Measurements from ENCODE around the gene ZNF776.

Gene ZNF776

DNA sequence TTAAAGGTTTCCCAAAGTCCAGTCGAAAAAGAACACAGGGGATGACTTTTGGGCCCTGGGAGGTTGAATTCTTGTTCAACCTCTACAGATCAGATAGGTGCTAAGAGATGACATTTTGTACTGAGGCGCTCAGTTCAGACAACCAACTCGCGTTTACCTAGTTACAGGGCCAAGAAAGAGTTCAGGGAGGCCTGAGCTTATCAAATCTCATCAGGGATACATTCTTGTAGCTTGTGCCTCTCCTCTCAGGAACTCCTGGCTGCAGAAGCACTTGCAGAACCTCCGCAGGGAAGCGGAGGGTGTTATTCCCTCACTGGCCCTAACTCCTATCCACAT is 825 bp downstream of the ZNF776 start:
- peak; percentile 9 for DNase-seq (ENCODE audit: low read depth)
- Histone ChIP-seq H3K4me3 (ENCODE audit: low read length) (peak overlapping the region; percentile 93), H3K4me1 (ENCODE audit: control insufficient read depth, insufficient read depth, low read length) (peaks cover 15% of the 10 kb centered on the region), H3K36me3 (ENCODE audit: control insufficient read depth, insufficient read depth, low read length, severe bottlenecking) (peaks cover 30% of the 10 kb centered on the region), H3K9me3 (ENCODE audit: control insufficient read depth, low read length) (no peaks in the 10 kb centered on the region), H3K9ac (ENCODE audit: low read length) (peak overlapping the region; percentile 94), H3K27me3 (replicated peaks; ENCODE audit: control insufficient read depth, insufficient read depth, low read length) (no peaks in the 10 kb centered on the region)

DNA sequence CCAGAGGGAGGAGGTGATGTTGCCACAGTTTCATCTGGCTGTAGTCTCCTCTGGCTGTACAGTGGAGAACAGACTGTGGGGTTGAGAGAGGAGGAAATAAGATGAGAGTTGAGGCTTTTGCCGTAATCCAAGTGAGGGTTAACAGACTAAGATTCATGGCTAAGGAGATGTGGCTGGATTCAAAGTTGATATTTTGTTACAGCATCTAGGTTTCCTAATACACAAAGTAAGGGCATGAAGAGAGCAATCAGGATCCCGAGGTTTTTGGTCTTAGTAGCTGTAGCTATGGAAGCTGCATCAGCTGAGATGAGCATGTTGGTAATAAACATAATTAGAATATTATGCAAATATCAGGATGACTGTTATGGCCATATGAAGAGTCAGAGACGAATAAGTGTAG is 1.4 kb downstream of the ZNF776 start:
- peaks cover 15% of the 10 kb centered on the region for H3K4me1 ChIP-seq (ENCODE audit: control insufficient read depth, insufficient read depth, low read length)
- peaks cover 6% of the 10 kb centered on the region for H3K9me3 ChIP-seq (ENCODE audit: control insufficient read depth, low read length)
- peaks cover 35% of the 10 kb centered on the region for H3K36me3 ChIP-seq (ENCODE audit: control insufficient read depth, insufficient read depth, low read length, severe bottlenecking)
- H3K27me3 ChIP-seq (replicated peaks; ENCODE audit: control insufficient read depth, insufficient read depth, low read length) = no peaks in the 10 kb centered on the region
- peak overlapping the region; percentile 94 for H3K9ac ChIP-seq (ENCODE audit: low read length)
- no peak for DNase-seq (ENCODE audit: low read depth)
- peak overlapping the region; percentile 93 for H3K4me3 ChIP-seq (ENCODE audit: low read length)

DNA sequence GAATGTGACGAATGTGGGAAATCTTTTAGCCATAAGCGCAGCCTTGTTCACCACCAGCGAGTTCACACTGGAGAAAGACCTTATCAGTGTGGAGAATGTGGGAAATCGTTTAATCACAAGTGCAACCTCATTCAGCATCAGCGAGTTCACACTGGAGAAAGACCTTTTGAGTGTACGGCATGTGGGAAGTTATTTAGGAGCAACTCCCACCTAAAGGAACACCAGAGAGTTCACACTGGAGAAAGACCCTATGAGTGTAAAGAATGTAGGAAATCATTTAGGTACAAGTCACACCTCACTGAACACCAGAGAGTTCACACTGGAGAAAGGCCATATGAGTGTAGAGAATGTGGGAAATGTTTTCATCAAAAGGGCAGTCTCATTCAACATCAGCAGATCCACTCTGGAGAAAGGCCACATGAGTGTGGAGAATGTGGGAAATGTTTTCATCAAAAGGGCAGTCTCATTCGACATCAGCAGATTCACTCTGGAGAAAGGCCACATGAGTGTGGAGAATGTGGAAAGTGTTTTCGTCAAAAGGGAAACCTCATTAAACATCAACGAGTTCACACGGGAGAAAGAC is 7.6 kb downstream of the ZNF776 start:
- Histone ChIP-seq H3K9ac (ENCODE audit: low read length) (no peak overlapping the region), H3K36me3 (ENCODE audit: control insufficient read depth, insufficient read depth, low read length, severe bottlenecking) (peaks cover 95% of the 10 kb centered on the region), H3K9me3 (ENCODE audit: control insufficient read depth, low read length) (peaks cover 32% of the 10 kb centered on the region), H3K4me3 (ENCODE audit: low read length) (no peak overlapping the region), H3K27me3 (replicated peaks; ENCODE audit: control insufficient read depth, insufficient read depth, low read length) (no peaks in the 10 kb centered on the region), H3K4me1 (ENCODE audit: control insufficient read depth, insufficient read depth, low read length) (no peaks in the 10 kb centered on the region)
- DNase-seq (ENCODE audit: low read depth) = no peak

DNA sequence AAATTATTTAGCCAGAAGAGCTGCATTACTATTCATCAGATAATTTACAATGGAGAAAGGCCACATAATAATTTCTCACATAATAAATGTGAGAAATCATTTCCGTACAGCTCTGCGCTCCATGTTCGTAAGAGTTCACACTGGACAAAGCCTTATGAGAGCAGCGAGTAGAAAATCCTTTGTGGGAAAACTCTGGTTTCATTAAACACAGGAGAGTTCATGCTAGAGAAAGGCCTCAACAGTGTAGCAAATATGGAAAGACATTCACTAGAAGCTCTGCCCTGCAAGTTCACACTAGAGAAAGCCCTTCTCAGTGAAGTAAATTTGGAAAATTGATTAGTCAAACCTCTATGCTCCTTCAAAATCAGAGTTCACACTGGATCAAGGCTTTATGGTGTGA is 8.4 kb downstream of the ZNF776 start:
- no peak overlapping the region for H3K9ac ChIP-seq (ENCODE audit: low read length)
- no peaks in the 10 kb centered on the region for H3K27me3 ChIP-seq (replicated peaks; ENCODE audit: control insufficient read depth, insufficient read depth, low read length)
- H3K4me1 ChIP-seq (ENCODE audit: control insufficient read depth, insufficient read depth, low read length) = no peaks in the 10 kb centered on the region
- no peak overlapping the region for H3K4me3 ChIP-seq (ENCODE audit: low read length)
- no peak for DNase-seq (ENCODE audit: low read depth)
- peaks cover 32% of the 10 kb centered on the region for H3K9me3 ChIP-seq (ENCODE audit: control insufficient read depth, low read length)
- peaks cover 98% of the 10 kb centered on the region for H3K36me3 ChIP-seq (ENCODE audit: control insufficient read depth, insufficient read depth, low read length, severe bottlenecking)

DNA sequence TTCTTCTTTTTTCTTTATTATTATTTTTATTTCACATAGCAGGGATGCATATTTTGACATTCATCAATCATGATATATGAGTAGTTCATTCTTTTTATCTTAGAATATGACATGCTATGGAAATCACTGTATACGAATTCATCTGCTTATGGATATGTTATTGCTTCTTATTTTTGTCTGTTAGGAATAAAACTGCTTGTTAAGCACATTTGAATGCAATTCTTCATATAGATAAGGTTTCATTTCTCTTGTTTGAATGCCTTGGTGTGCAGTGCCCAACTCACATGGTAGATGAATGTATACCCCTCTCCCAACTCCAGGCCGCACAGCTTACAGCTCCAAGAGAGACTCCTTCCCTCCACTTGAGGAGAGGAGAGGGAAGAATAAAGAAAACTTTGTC is 11.3 kb downstream of the ZNF776 start:
- Histone ChIP-seq H3K36me3 (ENCODE audit: control insufficient read depth, insufficient read depth, low read length, severe bottlenecking) (peaks cover 85% of the 10 kb centered on the region), H3K4me3 (ENCODE audit: low read length) (no peak overlapping the region), H3K9me3 (ENCODE audit: control insufficient read depth, low read length) (peaks cover 27% of the 10 kb centered on the region), H3K27me3 (replicated peaks; ENCODE audit: control insufficient read depth, insufficient read depth, low read length) (no peaks in the 10 kb centered on the region), H3K4me1 (ENCODE audit: control insufficient read depth, insufficient read depth, low read length) (no peaks in the 10 kb centered on the region), H3K9ac (ENCODE audit: low read length) (no peak overlapping the region)
- no peak for DNase-seq (ENCODE audit: low read depth)

DNA sequence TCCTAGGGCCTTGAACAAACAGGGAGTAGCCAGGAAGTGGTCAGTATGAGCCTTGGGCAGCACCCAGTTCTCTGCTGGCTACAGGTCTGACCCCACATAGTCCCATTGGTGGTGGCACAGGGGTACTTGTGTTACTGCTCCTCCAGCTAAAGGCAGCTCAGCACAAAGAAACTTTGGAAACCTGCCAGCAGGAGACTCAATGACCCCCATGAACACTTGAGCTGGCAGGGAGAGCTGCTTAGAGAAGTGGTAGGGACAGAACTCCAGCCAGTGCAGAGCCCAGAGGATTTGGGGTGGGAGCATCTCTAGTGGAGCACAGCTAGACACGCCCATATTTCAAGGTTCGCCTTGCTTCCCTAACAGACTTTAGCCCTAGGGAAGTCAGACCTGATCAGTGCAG is 12.5 kb downstream of the ZNF776 start:
- Histone ChIP-seq H3K4me3 (ENCODE audit: low read length) (no peak overlapping the region), H3K4me1 (ENCODE audit: control insufficient read depth, insufficient read depth, low read length) (no peaks in the 10 kb centered on the region), H3K9ac (ENCODE audit: low read length) (no peak overlapping the region), H3K27me3 (replicated peaks; ENCODE audit: control insufficient read depth, insufficient read depth, low read length) (no peaks in the 10 kb centered on the region), H3K36me3 (ENCODE audit: control insufficient read depth, insufficient read depth, low read length, severe bottlenecking) (peaks cover 82% of the 10 kb centered on the region), H3K9me3 (ENCODE audit: control insufficient read depth, low read length) (peaks cover 15% of the 10 kb centered on the region)
- no peak for DNase-seq (ENCODE audit: low read depth)

DNA sequence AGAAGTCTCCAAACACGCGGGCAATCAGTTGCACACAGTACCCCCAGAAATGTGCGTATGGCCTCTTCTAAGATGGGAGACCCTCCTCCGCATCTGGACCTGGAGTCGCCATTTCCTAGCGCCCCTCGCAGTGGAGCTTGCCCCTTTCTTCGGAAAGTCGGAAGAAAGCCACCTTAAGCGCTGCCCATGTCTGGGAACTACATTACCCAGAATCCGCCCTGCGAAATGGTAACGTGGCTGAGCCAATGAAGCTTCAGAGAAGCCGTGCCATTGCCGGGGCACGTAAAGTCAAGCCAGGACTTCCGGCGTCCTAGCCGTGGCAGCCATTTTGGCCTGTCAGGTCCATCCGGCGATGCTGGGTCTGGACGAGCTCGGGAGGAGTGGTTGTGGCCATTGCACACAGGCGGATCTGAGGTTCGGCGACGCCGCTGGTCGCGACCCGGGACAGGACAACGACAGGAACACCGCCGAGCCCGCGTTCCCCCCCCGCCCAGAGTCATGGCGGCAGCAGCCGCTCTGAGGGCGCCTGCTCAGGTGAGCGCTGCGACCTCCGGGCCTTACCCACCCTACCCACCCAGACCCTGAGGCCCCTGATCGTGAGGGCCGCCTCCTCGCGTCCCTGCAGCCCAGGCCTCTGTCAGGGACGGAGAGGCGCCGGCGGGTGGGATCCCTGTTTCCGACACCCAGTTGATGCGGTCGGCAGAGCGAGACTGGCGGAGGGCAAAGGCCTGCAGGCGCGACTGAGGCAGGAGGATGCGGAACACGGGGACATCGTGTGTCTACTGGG is 22.9 kb downstream of the ZNF776 start, which contains the start of gene ZNF586:
Gene ZNF586, plus strand, starts transcription at position 332 of the 787 bp plus-strand sequence. Its CDS starts 167 bp downstream, at position 499.
- peak; percentile 98 for DNase-seq (ENCODE audit: low read depth)
- Histone ChIP-seq H3K9ac (ENCODE audit: low read length) (peak within 1 kb of the TSS; percentile 88), H3K36me3 (ENCODE audit: control insufficient read depth, insufficient read depth, low read length, severe bottlenecking) (peaks cover 6% of the 10 kb centered on the region), H3K27me3 (replicated peaks; ENCODE audit: control insufficient read depth, insufficient read depth, low read length) (no peaks in the 10 kb centered on the region), H3K9me3 (ENCODE audit: control insufficient read depth, low read length) (no peaks in the 10 kb centered on the region), H3K4me3 (ENCODE audit: low read length) (peak within 1 kb of the TSS; percentile 87), H3K4me1 (ENCODE audit: control insufficient read depth, insufficient read depth, low read length) (peaks cover 21% of the 10 kb centered on the region)

DNA sequence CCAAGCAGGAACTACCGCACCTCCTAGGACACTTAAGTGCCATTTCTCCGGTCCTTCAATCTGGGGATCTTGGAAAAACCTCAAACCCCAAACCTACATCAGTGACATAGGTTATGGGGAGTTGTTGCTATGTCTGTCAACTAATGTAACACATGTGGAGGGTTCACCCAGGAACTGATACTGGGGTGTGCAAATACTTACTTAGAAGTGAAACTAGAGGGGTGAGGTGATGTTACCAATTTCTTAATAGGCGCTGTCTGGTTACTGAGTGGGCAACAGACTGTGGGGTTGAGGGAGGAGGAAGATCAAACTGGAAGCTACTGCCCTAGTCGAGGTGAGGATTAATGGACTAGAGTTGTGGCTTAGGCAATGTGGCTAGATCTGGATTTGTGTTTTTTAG is 24.8 kb downstream of the ZNF776 start:
- no peak overlapping the region for H3K4me3 ChIP-seq (ENCODE audit: low read length)
- H3K9me3 ChIP-seq (ENCODE audit: control insufficient read depth, low read length) = no peaks in the 10 kb centered on the region
- no peak for DNase-seq (ENCODE audit: low read depth)
- no peaks in the 10 kb centered on the region for H3K27me3 ChIP-seq (replicated peaks; ENCODE audit: control insufficient read depth, insufficient read depth, low read length)
- H3K4me1 ChIP-seq (ENCODE audit: control insufficient read depth, insufficient read depth, low read length) = peaks cover 21% of the 10 kb centered on the region
- no peak overlapping the region for H3K9ac ChIP-seq (ENCODE audit: low read length)
- peaks cover 6% of the 10 kb centered on the region for H3K36me3 ChIP-seq (ENCODE audit: control insufficient read depth, insufficient read depth, low read length, severe bottlenecking)

DNA sequence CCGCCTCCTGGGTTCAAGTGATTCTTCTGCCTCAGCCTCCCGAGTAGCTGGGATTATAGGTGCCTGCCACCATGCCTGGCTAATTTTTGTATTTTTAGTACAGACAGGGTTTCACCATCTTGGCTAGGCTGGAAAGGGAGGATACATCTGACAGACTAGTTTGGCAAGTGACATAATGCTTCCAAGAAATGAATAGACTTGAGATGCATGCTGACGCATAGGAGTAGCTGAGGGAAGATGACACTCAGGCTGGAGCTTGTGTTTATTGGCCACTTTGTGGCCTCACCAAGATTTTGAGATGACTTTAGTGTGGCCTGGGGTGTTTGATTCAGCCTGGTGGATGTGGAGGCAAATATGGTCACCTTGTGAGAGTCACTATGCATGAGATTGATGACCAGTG is 26.9 kb downstream of the ZNF776 start:
- Histone ChIP-seq H3K4me3 (ENCODE audit: low read length) (no peak overlapping the region), H3K9ac (ENCODE audit: low read length) (no peak overlapping the region), H3K4me1 (ENCODE audit: control insufficient read depth, insufficient read depth, low read length) (peaks cover 21% of the 10 kb centered on the region), H3K27me3 (replicated peaks; ENCODE audit: control insufficient read depth, insufficient read depth, low read length) (no peaks in the 10 kb centered on the region), H3K36me3 (ENCODE audit: control insufficient read depth, insufficient read depth, low read length, severe bottlenecking) (peaks cover 25% of the 10 kb centered on the region), H3K9me3 (ENCODE audit: control insufficient read depth, low read length) (peaks cover 2% of the 10 kb centered on the region)
- no peak for DNase-seq (ENCODE audit: low read depth)

DNA sequence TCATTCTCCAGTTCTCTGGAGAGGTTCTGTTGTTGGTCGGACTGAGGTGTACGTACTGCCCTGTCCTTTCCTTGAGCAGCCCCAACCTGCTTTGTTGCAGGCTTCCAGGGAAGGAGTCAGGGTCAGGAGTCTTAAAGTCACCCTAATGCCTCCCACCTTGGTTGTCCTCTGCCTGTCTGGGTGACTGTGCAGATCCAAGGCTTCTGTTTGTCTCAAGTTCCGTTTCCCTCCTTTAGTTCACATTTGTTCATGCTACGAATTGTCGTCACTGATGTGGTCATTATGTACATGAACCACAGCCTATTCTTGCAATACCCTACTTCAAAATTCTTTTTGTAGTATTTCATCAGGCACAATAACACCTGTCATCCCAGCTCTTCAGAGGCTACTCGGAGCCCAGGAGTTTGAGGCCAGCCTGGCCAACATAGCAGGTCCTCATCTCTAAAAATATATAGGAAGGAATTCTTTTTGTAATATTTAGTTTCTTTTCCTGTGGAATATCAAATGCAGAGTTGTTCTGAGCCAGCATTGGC is 30.2 kb downstream of the ZNF776 start:
- Histone ChIP-seq H3K4me3 (ENCODE audit: low read length) (no peak overlapping the region), H3K9ac (ENCODE audit: low read length) (no peak overlapping the region), H3K36me3 (ENCODE audit: control insufficient read depth, insufficient read depth, low read length, severe bottlenecking) (peaks cover 58% of the 10 kb centered on the region), H3K9me3 (ENCODE audit: control insufficient read depth, low read length) (peaks cover 22% of the 10 kb centered on the region), H3K4me1 (ENCODE audit: control insufficient read depth, insufficient read depth, low read length) (peaks cover 15% of the 10 kb centered on the region), H3K27me3 (replicated peaks; ENCODE audit: control insufficient read depth, insufficient read depth, low read length) (no peaks in the 10 kb centered on the region)
- DNase-seq (ENCODE audit: low read depth) = no peak

DNA sequence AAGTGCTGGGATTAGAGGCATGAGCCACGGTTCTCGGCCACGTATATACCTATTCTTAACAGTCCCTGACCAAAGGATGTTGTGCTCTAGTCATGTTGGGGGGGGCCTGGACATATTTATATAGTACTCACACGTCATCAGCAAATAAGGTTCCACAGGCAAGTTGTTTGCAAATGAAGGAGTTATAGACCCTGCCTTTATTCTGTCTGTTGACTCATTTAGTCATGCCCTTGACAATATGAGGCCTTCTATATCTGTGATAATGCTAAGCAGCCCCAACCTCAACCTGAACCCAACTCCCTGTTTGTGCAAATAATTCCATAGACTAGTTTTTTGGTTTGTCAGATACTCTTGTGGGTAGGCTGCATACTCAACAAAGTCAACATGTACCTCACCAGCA is 31.7 kb downstream of the ZNF776 start:
- Histone ChIP-seq H3K36me3 (ENCODE audit: control insufficient read depth, insufficient read depth, low read length, severe bottlenecking) (peaks cover 56% of the 10 kb centered on the region), H3K9ac (ENCODE audit: low read length) (no peak overlapping the region)

More for the DNA sequence above, 31.7 kb downstream of the ZNF776 start:
- Histone ChIP-seq H3K27me3 (replicated peaks; ENCODE audit: control insufficient read depth, insufficient read depth, low read length) (no peaks in the 10 kb centered on the region), H3K4me1 (ENCODE audit: control insufficient read depth, insufficient read depth, low read length) (peaks cover 6% of the 10 kb centered on the region), H3K4me3 (ENCODE audit: low read length) (no peak overlapping the region), H3K9me3 (ENCODE audit: control insufficient read depth, low read length) (peaks cover 22% of the 10 kb centered on the region)
- no peak for DNase-seq (ENCODE audit: low read depth)

Measured in adipocyte (in vitro differentiated cells).